Measurements from ENCODE around the gene TCF20. TPM values are rescaled to one million over a fixed set of nuclear protein-coding genes. Genes with fewer than 3 reads are reported as not detected.
A peak's percentile ranks its signal among the peaks of the same experiment; 100 is the strongest.

The TCF20 gene
- total and polyA plus RNA-seq, 12 donors = 4.2 to 18.8 (median 14.0) TPM

GRCh38 chr22:42289671-42290541, 19.5 kb upstream of the TCF20 start:
- Histone ChIP-seq H3K27ac (no peak overlapping the region), H3K4me1 (peaks cover 0 to 5% (median 0%) of the 10 kb centered on the region in 9 donors), H3K9me3 (no peaks in the 10 kb centered on the region), H3K4me3 (no peak overlapping the region), H3K27me3 (peaks cover 0 to 15% (median 11%) of the 10 kb centered on the region in 7 donors), H3K36me3 (no peaks in the 10 kb centered on the region)
- intact Hi-C loops (cut with DNase I) = no loop called here
- ATAC-seq (peak in 1 of 8 donors; percentile 14), DNase-seq (no peak)
- no peak for TF ChIP-seq CTCF (IDR thresholded peaks at IDR 0.05)
- 48 to 54% methylated on average over 36 of the region's 36 CpGs for WGBS, 2 donors

- Histone ChIP-seq H3K9me3 (no peaks in the 10 kb centered on the region), H3K36me3 (no peaks in the 10 kb centered on the region), H3K27ac (no peak overlapping the region), H3K4me1 (peaks cover 0 to 9% (median 3%) of the 10 kb centered on the region in 9 donors), H3K4me3 (no peak overlapping the region), H3K27me3 (peaks cover 0 to 26% (median 22%) of the 10 kb centered on the region in 7 donors)
- no peak for TF ChIP-seq CTCF (IDR thresholded peaks at IDR 0.05)
- 88 to 90% methylated on average over 5 of the region's 5 CpGs for WGBS, 2 donors
- no peak for DNase-seq
- ATAC-seq = no peak
- intact Hi-C loops (cut with DNase I) = no loop called here
Observed at GRCh38 chr22:42288791-42289190, 18.3 kb upstream of the TCF20 start.

GRCh38 chr22:42287174-42287890, 16.9 kb upstream of the TCF20 start:
- intact Hi-C loops (cut with DNase I) = no loop called here
- Histone ChIP-seq H3K27me3 (peaks cover 0 to 41% (median 37%) of the 10 kb centered on the region in 7 donors), H3K36me3 (no peaks in the 10 kb centered on the region), H3K4me1 (peaks cover 0 to 20% (median 10%) of the 10 kb centered on the region in 9 donors), H3K9me3 (no peaks in the 10 kb centered on the region), H3K27ac (no peak overlapping the region), H3K4me3 (no peak overlapping the region)
- no peak for TF ChIP-seq CTCF (IDR thresholded peaks at IDR 0.05)
- DNase-seq = no peak
- WGBS, 2 donors = 80 to 82% methylated on average over 8 of the region's 8 CpGs
- ATAC-seq = no peak

- no peaks in the 10 kb centered on the region for H3K36me3 ChIP-seq
- intact Hi-C loops (cut with DNase I) = no loop called here
- ATAC-seq = no peak
- peaks cover 0 to 52% (median 42%) of the 10 kb centered on the region in 7 donors for H3K27me3 ChIP-seq
- no peak for TF ChIP-seq CTCF (IDR thresholded peaks at IDR 0.05)
- WGBS, 2 donors = 77 to 84% methylated on average over 3 of the region's 3 CpGs
- no peak overlapping the region for H3K27ac ChIP-seq
- no peak for DNase-seq
- H3K9me3 ChIP-seq = no peaks in the 10 kb centered on the region
- H3K4me1 ChIP-seq = peaks cover 0 to 20% (median 10%) of the 10 kb centered on the region in 9 donors
- no peak overlapping the region for H3K4me3 ChIP-seq
Observed at GRCh38 chr22:42286205-42286604, 15.8 kb upstream of the TCF20 start.
